ENCODE data around the gene CHRNB1.
"Not testable (repeated sequence)": the region's sequence is repeated elsewhere in the genome, so short reads cannot be mapped to it uniquely, and the experiment has no call there.

The CHRNB1 gene

DNA sequence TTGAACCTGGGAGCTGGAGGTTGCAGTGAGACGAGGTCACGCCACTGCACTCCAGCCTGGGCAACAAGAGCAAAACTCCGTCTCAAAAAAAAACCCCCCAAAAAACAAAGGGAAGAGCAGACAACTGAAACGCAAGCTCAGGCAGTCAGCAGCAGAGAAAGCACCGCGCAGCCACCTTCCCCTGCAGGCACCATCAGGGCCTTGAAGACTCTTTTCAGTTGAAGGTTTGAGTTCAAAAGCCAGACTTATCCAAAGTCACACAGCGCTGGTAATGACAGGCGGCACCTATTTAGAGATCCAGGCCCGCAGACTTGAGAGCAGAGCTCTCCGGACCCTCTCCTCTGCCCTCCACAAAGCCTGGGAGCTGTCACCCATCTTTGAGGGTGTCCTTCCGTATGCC is 23.4 kb downstream of the CHRNB1 start:
- Histone ChIP-seq H4K12ac (ENCODE audit: low read depth, low read length) (no peak overlapping the region), H3K27me3 (ENCODE audit: insufficient read depth, low read length) (no peaks in the 10 kb centered on the region), H2BK120ac (ENCODE audit: insufficient read depth, low read length, poor library complexity) (no peak overlapping the region), H3K4me1 (ENCODE audit: control insufficient read depth in 1 of 2, insufficient read depth in 2 of 2, low read length in 2 of 2) (peaks cover 3 to 7% of the 10 kb centered on the region in 2 experiments), H3K9ac (ENCODE audit: low read length) (no peak overlapping the region), H3K4me2 (ENCODE audit: low read length) (no peak overlapping the region), H3K4ac (ENCODE audit: low read depth, low read length) (no peak overlapping the region), H3K23ac (ENCODE audit: low read length) (no peak overlapping the region), H3K14ac (ENCODE audit: low read length) (no peak overlapping the region), H2BK12ac (ENCODE audit: low read length) (no peak overlapping the region), H3K36me3 (ENCODE audit: control insufficient read depth in 1 of 2, insufficient read depth in 2 of 2, low read length in 2 of 2) (peaks cover 25 to 26% of the 10 kb centered on the region in 2 experiments), H3K79me1 (ENCODE audit: low read length) (no peaks in the 10 kb centered on the region), H4K91ac (ENCODE audit: low read depth, low read length) (no peak overlapping the region), H2BK5ac (ENCODE audit: low read depth, low read length, poor library complexity) (no peak overlapping the region), H2AFZ (ENCODE audit: insufficient read depth, low read length, poor library complexity) (no peak overlapping the region), H3K18ac (ENCODE audit: low read length) (no peak overlapping the region), H2AK5ac (ENCODE audit: low read length) (no peak overlapping the region), H3K79me2 (ENCODE audit: control insufficient read depth, insufficient read depth, low read length, poor library complexity) (no peaks in the 10 kb centered on the region), H3K27ac (ENCODE audit: low read depth, low read length) (no peak overlapping the region), H3K4me3 (ENCODE audit: low read depth, low read length) (no peak overlapping the region), H4K8ac (ENCODE audit: low read depth, low read length) (no peak overlapping the region), H3K9me3 (ENCODE audit: insufficient read depth, low read depth, low read length) (no peaks in the 10 kb centered on the region)
- DNase-seq = no peak
- no CpG with 5 or more reads among the region's 11 CpGs for WGBS (ENCODE audit: extremely low coverage, insufficient coverage, insufficient read length)

- WGBS (ENCODE audit: extremely low coverage, insufficient coverage, insufficient read length) = no CpG with 5 or more reads among the region's 12 CpGs
- no peak overlapping the region for H3K4me3 ChIP-seq (ENCODE audit: low read depth, low read length)
- no peaks in the 10 kb centered on the region for H3K27me3 ChIP-seq (ENCODE audit: insufficient read depth, low read length)
- no peaks in the 10 kb centered on the region for H3K79me2 ChIP-seq (ENCODE audit: control insufficient read depth, insufficient read depth, low read length, poor library complexity)
- H3K27ac ChIP-seq (ENCODE audit: low read depth, low read length) = no peak overlapping the region
- no peak overlapping the region for H3K4ac ChIP-seq (ENCODE audit: low read depth, low read length)
- no peak overlapping the region for H3K23ac ChIP-seq (ENCODE audit: low read length)
- H4K12ac ChIP-seq (ENCODE audit: low read depth, low read length) = no peak overlapping the region
- H2AFZ ChIP-seq (ENCODE audit: insufficient read depth, low read length, poor library complexity) = no peak overlapping the region
- H4K91ac ChIP-seq (ENCODE audit: low read depth, low read length) = no peak overlapping the region
- H3K4me1 ChIP-seq (ENCODE audit: control insufficient read depth in 1 of 2, insufficient read depth in 2 of 2, low read length in 2 of 2) = peaks cover 3 to 7% of the 10 kb centered on the region in 2 experiments
- H3K14ac ChIP-seq (ENCODE audit: low read length) = no peak overlapping the region
- no peak overlapping the region for H4K8ac ChIP-seq (ENCODE audit: low read depth, low read length)
- H2BK5ac ChIP-seq (ENCODE audit: low read depth, low read length, poor library complexity) = no peak overlapping the region
- H3K79me1 ChIP-seq (ENCODE audit: low read length) = no peaks in the 10 kb centered on the region
- no peak overlapping the region for H2BK120ac ChIP-seq (ENCODE audit: insufficient read depth, low read length, poor library complexity)
- peaks cover 19 to 20% of the 10 kb centered on the region in 2 experiments for H3K36me3 ChIP-seq (ENCODE audit: control insufficient read depth in 1 of 2, insufficient read depth in 2 of 2, low read length in 2 of 2)
- no peak overlapping the region for H2BK12ac ChIP-seq (ENCODE audit: low read length)
- no peak overlapping the region for H3K9ac ChIP-seq (ENCODE audit: low read length)
- no peak overlapping the region for H3K18ac ChIP-seq (ENCODE audit: low read length)
- no peak overlapping the region for H2AK5ac ChIP-seq (ENCODE audit: low read length)
- peak in 1 of 2 donors; percentile 31 for DNase-seq
- no peak overlapping the region for H3K4me2 ChIP-seq (ENCODE audit: low read length)
- H3K9me3 ChIP-seq (ENCODE audit: insufficient read depth, low read depth, low read length) = no peaks in the 10 kb centered on the region
Observed at GRCh38 chr17:7468804-7469389, 24.0 kb downstream of the CHRNB1 start.

DNA sequence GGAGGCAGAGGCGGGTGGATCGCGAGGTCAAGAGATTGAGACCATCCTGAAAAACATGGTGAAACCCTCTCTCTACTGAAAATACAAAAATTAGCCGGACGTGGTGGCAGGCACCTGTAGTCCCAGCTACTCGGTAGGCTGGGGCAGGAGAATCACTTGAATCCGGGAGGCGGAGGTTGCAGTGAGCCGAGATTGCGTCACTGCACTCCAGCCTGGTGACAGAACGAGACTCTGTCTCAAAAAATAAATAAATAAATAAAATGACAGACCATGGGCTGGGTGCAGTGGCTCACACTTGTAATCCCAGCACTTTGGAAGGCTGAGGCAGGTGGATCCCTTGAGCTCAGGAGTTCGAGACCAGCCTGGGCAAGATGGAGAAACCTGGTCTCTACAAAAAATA is 25.0 kb downstream of the CHRNB1 start:
- H4K8ac ChIP-seq (ENCODE audit: low read depth, low read length); H4K91ac ChIP-seq (ENCODE audit: low read depth, low read length); H3K18ac ChIP-seq (ENCODE audit: low read length); H3K14ac ChIP-seq (ENCODE audit: low read length); DNase-seq; H3K27me3 ChIP-seq (ENCODE audit: insufficient read depth, low read length); H2BK5ac ChIP-seq (ENCODE audit: low read depth, low read length, poor library complexity); H2AK5ac ChIP-seq (ENCODE audit: low read length); H4K12ac ChIP-seq (ENCODE audit: low read depth, low read length); H3K79me1 ChIP-seq (ENCODE audit: low read length); H3K4me2 ChIP-seq (ENCODE audit: low read length); H2BK120ac ChIP-seq (ENCODE audit: insufficient read depth, low read length, poor library complexity); H3K23ac ChIP-seq (ENCODE audit: low read length); H3K4ac ChIP-seq (ENCODE audit: low read depth, low read length); H3K9ac ChIP-seq (ENCODE audit: low read length); H3K79me2 ChIP-seq (ENCODE audit: control insufficient read depth, insufficient read depth, low read length, poor library complexity); H3K27ac ChIP-seq (ENCODE audit: low read depth, low read length); H2AFZ ChIP-seq (ENCODE audit: insufficient read depth, low read length, poor library complexity); H3K9me3 ChIP-seq (ENCODE audit: insufficient read depth, low read depth, low read length); H2BK12ac ChIP-seq (ENCODE audit: low read length); H3K4me3 ChIP-seq (ENCODE audit: low read depth, low read length); H3K4me1 ChIP-seq (ENCODE audit: control insufficient read depth in 1 of 2, insufficient read depth in 2 of 2, low read length in 2 of 2): not testable (repeated sequence)
- peaks cover 17 to 19% of the 10 kb centered on the region in 2 experiments for H3K36me3 ChIP-seq (ENCODE audit: control insufficient read depth in 1 of 2, insufficient read depth in 2 of 2, low read length in 2 of 2)
- no CpG with 5 or more reads among the region's 12 CpGs for WGBS (ENCODE audit: extremely low coverage, insufficient coverage, insufficient read length)

- no CpG with 5 or more reads among the region's 8 CpGs for WGBS (ENCODE audit: extremely low coverage, insufficient coverage, insufficient read length)
- H3K9me3 ChIP-seq (ENCODE audit: insufficient read depth, low read depth, low read length); H3K4ac ChIP-seq (ENCODE audit: low read depth, low read length); DNase-seq; H3K23ac ChIP-seq (ENCODE audit: low read length); H3K79me1 ChIP-seq (ENCODE audit: low read length); H3K4me2 ChIP-seq (ENCODE audit: low read length); H2AK5ac ChIP-seq (ENCODE audit: low read length); H3K27me3 ChIP-seq (ENCODE audit: insufficient read depth, low read length); H4K8ac ChIP-seq (ENCODE audit: low read depth, low read length); H2BK5ac ChIP-seq (ENCODE audit: low read depth, low read length, poor library complexity); H3K14ac ChIP-seq (ENCODE audit: low read length); H3K4me3 ChIP-seq (ENCODE audit: low read depth, low read length); H3K79me2 ChIP-seq (ENCODE audit: control insufficient read depth, insufficient read depth, low read length, poor library complexity); H4K91ac ChIP-seq (ENCODE audit: low read depth, low read length); H3K4me1 ChIP-seq (ENCODE audit: control insufficient read depth in 1 of 2, insufficient read depth in 2 of 2, low read length in 2 of 2); H4K12ac ChIP-seq (ENCODE audit: low read depth, low read length); H3K27ac ChIP-seq (ENCODE audit: low read depth, low read length); H2AFZ ChIP-seq (ENCODE audit: insufficient read depth, low read length, poor library complexity); H2BK12ac ChIP-seq (ENCODE audit: low read length); H2BK120ac ChIP-seq (ENCODE audit: insufficient read depth, low read length, poor library complexity); H3K18ac ChIP-seq (ENCODE audit: low read length): not testable (repeated sequence)
- H3K36me3 ChIP-seq (ENCODE audit: control insufficient read depth in 1 of 2, insufficient read depth in 2 of 2, low read length in 2 of 2) = peaks cover 15 to 18% of the 10 kb centered on the region in 2 experiments
- H3K9ac ChIP-seq (ENCODE audit: low read length) = peak overlapping the region; percentile 64
Observed at GRCh38 chr17:7470457-7470973, 25.7 kb downstream of the CHRNB1 start.

Data from trophoblast cell (in vitro differentiated cells and primary cell).